Natural killer cell (primary cell): ENCODE results near the gene PRELID2. TPM values are rescaled to one million over a fixed set of nuclear protein-coding genes. Genes with fewer than 3 reads are reported as not detected.

Source experiments
- ATAC-seq, 3 donors: fragments of 150-1000 bp in 2 of 3; fragments of 200-7000 bp in 1 of 3; cut with Tn5 transposase; 1 replicate in 1 of 3; 2 replicates in 2 of 3; pipeline ENCODE4 v1.10.0; 2021; ENCODE audit warnings: mild to moderate bottlenecking in 2 of 3, moderate library complexity in 2 of 3
- DNase-seq, 2 donors: peaks; one replicate each; pipeline versions ENCODE4 v3.0.0 to v3.0.0-alpha.2; 2013 to 2021; ENCODE audit warnings: mixed read lengths in 1 of 2
- H3K27ac ChIP-seq: one replicate; pipeline ENCODE4 v1.5.1; 2013; ENCODE audit warnings: mild to moderate bottlenecking, low read length
- H3K27me3 ChIP-seq: one replicate; pipeline ENCODE4 v1.6.1; 2013; ENCODE audit warnings: low read length; ENCODE audit not compliant: control insufficient read depth, insufficient read depth
- H3K36me3 ChIP-seq: one replicate; pipeline ENCODE4 v1.6.1; 2013; ENCODE audit warnings: low read length; ENCODE audit not compliant: control insufficient read depth, insufficient read depth
- H3K4me1 ChIP-seq: one replicate; pipeline ENCODE4 v1.6.1; 2013; ENCODE audit warnings: low read length; ENCODE audit not compliant: control insufficient read depth, insufficient read depth
- H3K4me3 ChIP-seq: one replicate; pipeline ENCODE4 v1.5.1; 2013; ENCODE audit warnings: low read length
- H3K9me3 ChIP-seq: one replicate; pipeline ENCODE4 v1.6.1; 2013; ENCODE audit warnings: low read length; ENCODE audit not compliant: control insufficient read depth, insufficient read depth
- H3K27ac Mint-ChIP-seq, 2 donors: one replicate each; pipeline ENCODE4 v1.8.0; 2022; ENCODE audit warnings: mild to moderate bottlenecking in 2 of 2, mixed read lengths in 2 of 2, moderate library complexity in 1 of 2
- H3K27me3 Mint-ChIP-seq, 2 donors: one replicate each; pipeline ENCODE4 v1.8.0; 2022; ENCODE audit warnings: low read depth in 2 of 2, mixed read lengths in 2 of 2
- H3K36me3 Mint-ChIP-seq: one replicate; pipeline ENCODE4 v1.8.0; 2022; ENCODE audit warnings: mixed read lengths
- H3K4me1 Mint-ChIP-seq, 2 donors: one replicate each; pipeline ENCODE4 v1.8.0; 2022; ENCODE audit warnings: mixed read lengths in 2 of 2
- H3K4me3 Mint-ChIP-seq: one replicate; pipeline ENCODE4 v1.8.0; 2022; ENCODE audit warnings: mild to moderate bottlenecking, moderate library complexity, mixed read lengths
- H3K9me3 Mint-ChIP-seq, 2 donors: one replicate each; pipeline ENCODE4 v1.8.0; 2022; ENCODE audit warnings: mixed read lengths in 2 of 2
- CTCF ChIP-seq: fragments of 200-600 bp; IDR thresholded peaks from one replicate; pipeline ENCODE4 v1.8.0; 2022; ENCODE audit warnings: antibody characterized with exemption
- WGBS: methylation state at CpG from one replicate; pipeline ENCODE4 v1.1.7; 2013; ENCODE audit warnings: missing lambda C conversion rate; ENCODE audit not compliant: insufficient coverage; 5-methylcytosine and 5-hydroxymethylcytosine counted together
- intact Hi-C: fragments of 100-400 bp; cut with micrococcal nuclease; formaldehyde crosslinking; loops from one replicate; pipeline ENCODE4 v1.14.2; 2022
- total RNA-seq, 4 donors: library from RNA; stranded (reverse); fragments of 120-200 nt in 1 of 4; gene quantifications; one replicate each; pipeline versions ENCODE4 v1.2.3 to v1.2.4, GENCODE V29; 2013 to 2022

Gene PRELID2
- total RNA-seq, 3 donors from 2014 or later (not counting 1 experiment from before 2014, with no cell fraction given): 1.5 to 3.1 (median 1.7) TPM

- Mint-ChIP-seq H3K4me3 (no peak overlapping the region), H3K27me3 (no peaks in the 10 kb centered on the region), H3K27ac (no peak overlapping the region), H3K4me1 (no peaks in the 10 kb centered on the region), H3K36me3 (no peaks in the 10 kb centered on the region), H3K9me3 (no peaks in the 10 kb centered on the region)
- ATAC-seq (no peak), DNase-seq (no peak)
- Histone ChIP-seq H3K27me3 (no peaks in the 10 kb centered on the region), H3K27ac (no peak overlapping the region), H3K36me3 (no peaks in the 10 kb centered on the region), H3K4me3 (no peak overlapping the region), H3K9me3 (peaks cover 2% of the 10 kb centered on the region), H3K4me1 (no peaks in the 10 kb centered on the region)
- no peak for TF ChIP-seq CTCF
- intact Hi-C loops: no loop called here
- WGBS: 81% methylated on average over 2 of the region's 3 CpGs
Observed at GRCh38 chr5:145768863-145769262, 66.3 kb downstream of the PRELID2 start.

GRCh38 chr5:145764325-145764724 is 70.8 kb downstream of the PRELID2 start:
- no peak for ATAC-seq
- H3K4me1 Mint-ChIP-seq: no peaks in the 10 kb centered on the region

DNA sequence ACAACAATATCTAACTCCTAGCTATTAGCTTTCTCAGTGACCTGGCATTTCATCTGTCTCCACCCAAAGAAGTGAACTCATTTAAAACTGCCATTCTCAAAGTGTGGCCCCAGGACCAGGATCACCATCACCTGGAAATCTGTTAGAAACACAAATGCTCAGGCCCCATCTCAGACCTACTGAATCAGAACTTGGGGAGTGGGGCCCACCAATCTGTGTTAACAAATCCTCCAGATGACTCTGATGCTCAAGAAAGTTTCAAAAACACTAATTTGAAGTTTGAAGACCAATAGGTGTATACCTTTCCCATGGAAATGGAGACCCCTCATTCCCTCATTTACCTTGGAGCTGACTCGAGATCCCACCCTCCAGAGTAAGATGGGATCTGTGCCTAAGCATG is 72.3 kb downstream of the PRELID2 start:
- TF ChIP-seq CTCF: no peak

More at GRCh38 chr5:145764325-145764724, 70.8 kb downstream of the PRELID2 start:
- 95% methylated on average over 1 of the region's 1 CpG for WGBS
- Mint-ChIP-seq H3K27ac (no peak overlapping the region), H3K9me3 (no peaks in the 10 kb centered on the region), H3K27me3 (no peaks in the 10 kb centered on the region), H3K4me3 (no peak overlapping the region), H3K36me3 (no peaks in the 10 kb centered on the region)
- Histone ChIP-seq H3K27me3 (no peaks in the 10 kb centered on the region), H3K9me3 (peaks cover 2% of the 10 kb centered on the region), H3K36me3 (no peaks in the 10 kb centered on the region), H3K4me3 (no peak overlapping the region), H3K27ac (no peak overlapping the region), H3K4me1 (no peaks in the 10 kb centered on the region)
- intact Hi-C loops: no loop called here
- no peak for DNase-seq
- TF ChIP-seq CTCF: no peak

GRCh38 chr5:145761254-145761653 is 73.9 kb downstream of the PRELID2 start:
- Histone ChIP-seq H3K4me1 (no peaks in the 10 kb centered on the region), H3K9me3 (no peaks in the 10 kb centered on the region), H3K27ac (no peak overlapping the region), H3K27me3 (no peaks in the 10 kb centered on the region), H3K4me3 (no peak overlapping the region), H3K36me3 (no peaks in the 10 kb centered on the region)
- intact Hi-C loops: no loop called here
- H3K9me3 Mint-ChIP-seq: no peaks in the 10 kb centered on the region
- no peaks in the 10 kb centered on the region for H3K4me1 Mint-ChIP-seq
- no peak for TF ChIP-seq CTCF
- DNase-seq: no peak
- H3K36me3 Mint-ChIP-seq: no peaks in the 10 kb centered on the region
- no peak for ATAC-seq
- no peaks in the 10 kb centered on the region for H3K27me3 Mint-ChIP-seq
- 89% methylated on average over 4 of the region's 4 CpGs for WGBS
- H3K27ac Mint-ChIP-seq: no peak overlapping the region
- no peak overlapping the region for H3K4me3 Mint-ChIP-seq

More for the DNA sequence above, 72.3 kb downstream of the PRELID2 start:
- no peaks in the 10 kb centered on the region for H3K4me1 ChIP-seq
- Mint-ChIP-seq H3K9me3 (no peaks in the 10 kb centered on the region), H3K4me3 (no peak overlapping the region), H3K27me3 (no peaks in the 10 kb centered on the region), H3K4me1 (no peaks in the 10 kb centered on the region), H3K36me3 (no peaks in the 10 kb centered on the region), H3K27ac (no peak overlapping the region)
- H3K27me3 ChIP-seq: no peaks in the 10 kb centered on the region
- peaks cover 2% of the 10 kb centered on the region for H3K9me3 ChIP-seq
- no peak overlapping the region for H3K27ac ChIP-seq
- DNase-seq (no peak), ATAC-seq (no peak)
- no peak overlapping the region for H3K4me3 ChIP-seq
- intact Hi-C loops: no loop called here
- WGBS: 80% methylated on average over 1 of the region's 1 CpG
- no peaks in the 10 kb centered on the region for H3K36me3 ChIP-seq
